Neural progenitor cell (in vitro differentiated cells): ENCODE data around the gene PEX12. TPM values are rescaled to one million over a fixed set of nuclear protein-coding genes. Genes with fewer than 3 reads are reported as not detected.

Source experiments
- DNase-seq: peaks from one replicate; pipeline ENCODE4 v3.0.0-alpha.2; 2016; ENCODE audit warnings: low spot score
- H2AFZ ChIP-seq: fragments of 200-600 bp; sonication (generic); replicated peaks from 2 replicates; pipeline ENCODE4 v1.6.1; 2016; ENCODE audit warnings: antibody characterized with exemption
- H3F3A ChIP-seq: fragments of 200-600 bp; sonication (generic); 2 replicates; pipeline ENCODE4 v1.6.1; 2016; ENCODE audit warnings: antibody characterized with exemption, low read depth
- H3K27ac ChIP-seq: fragments of 200-600 bp; sonication (generic); 2 replicates; pipeline ENCODE4 v1.5.1; 2016; ENCODE audit warnings: mild to moderate bottlenecking
- H3K27me3 ChIP-seq: fragments of 200-600 bp; sonication (generic); 2 replicates; pipeline ENCODE4 v1.6.1; 2016; ENCODE audit warnings: mild to moderate bottlenecking, moderate library complexity
- H3K36me3 ChIP-seq: fragments of 200-600 bp; sonication (generic); 2 replicates; pipeline ENCODE4 v1.5.1; 2016
- H3K4me1 ChIP-seq: fragments of 200-600 bp; sonication (generic); 2 replicates; pipeline ENCODE4 v1.6.1; 2016; ENCODE audit warnings: mixed run types
- H3K4me2 ChIP-seq: fragments of 200-600 bp; sonication (generic); 2 replicates; pipeline ENCODE4 v1.6.1; 2016
- H3K4me3 ChIP-seq: fragments of 200-600 bp; sonication (generic); 2 replicates; pipeline ENCODE4 v1.5.1; 2016
- H3K79me2 ChIP-seq: fragments of 200-600 bp; sonication (generic); 2 replicates; pipeline ENCODE4 v1.6.1; 2016; ENCODE audit warnings: low read depth
- H3K9ac ChIP-seq: fragments of 200-600 bp; sonication (generic); 2 replicates; pipeline ENCODE4 v1.6.1; 2016
- H3K9me3 ChIP-seq: fragments of 200-600 bp; sonication (generic); 2 replicates; pipeline ENCODE4 v1.5.1; 2016; ENCODE audit warnings: low read depth
- H4K20me1 ChIP-seq: fragments of 200-600 bp; sonication (generic); 2 replicates; pipeline ENCODE4 v1.6.1; 2016; ENCODE audit warnings: low read depth
- H3K27ac Mint-ChIP-seq: 3 replicates; pipeline ENCODE4 v1.8.0; 2021; ENCODE audit warnings: mixed read lengths
- H3K27me3 Mint-ChIP-seq: 2 replicates; pipeline ENCODE4 v1.8.0; 2022; ENCODE audit warnings: low read depth, mild to moderate bottlenecking, inconsistent platforms, moderate library complexity, mixed read lengths; ENCODE audit not compliant: insufficient read depth
- H3K36me3 Mint-ChIP-seq: 3 replicates; pipeline ENCODE4 v1.8.0; 2021; ENCODE audit warnings: mixed read lengths
- H3K4me1 Mint-ChIP-seq: 3 replicates; pipeline ENCODE4 v1.8.0; 2021; ENCODE audit warnings: mixed read lengths
- H3K4me3 Mint-ChIP-seq: 3 replicates; pipeline ENCODE4 v1.8.0; 2021; ENCODE audit warnings: mild to moderate bottlenecking, moderate library complexity, mixed read lengths
- H3K9me3 Mint-ChIP-seq: 3 replicates; pipeline ENCODE4 v1.8.0; 2020; ENCODE audit warnings: mixed read lengths
- EZH2 ChIP-seq: fragments of 200-600 bp; sonication (generic); IDR thresholded peaks from 2 replicates; pipeline ENCODE4 v1.6.1; 2017; ENCODE audit warnings: antibody characterized with exemption, mild to moderate bottlenecking, moderate library complexity
- EZH2phosphoT487 ChIP-seq: fragments of 200-600 bp; sonication (generic); IDR thresholded peaks from 2 replicates; pipeline ENCODE4 v1.6.1; 2017; ENCODE audit warnings: antibody characterized with exemption
- total RNA-seq: library from RNA; depleted of rRNA; stranded (reverse); fragments of >200 nt; gene quantifications from 2 replicates; pipeline ENCODE4 v1.2.3, GENCODE V29; 2015; ENCODE audit warnings: low replicate concordance
- TF ChIP-seq, protein P1 (sequence below): fragments of 200-600 bp; sonication (generic); IDR thresholded peaks from 2 replicates; pipeline ENCODE4 v1.5.1; 2017; ENCODE audit warnings: antibody characterized with exemption, mild to moderate bottlenecking

The PEX12 gene
- total RNA-seq, 1 donor from 2014 or later = 7.0 TPM

- DNase-seq = no peak
- Histone ChIP-seq H3K4me2 (no peak overlapping the region), H2AFZ (no peak overlapping the region), H3F3A (no peaks in the 10 kb centered on the region), H3K9ac (no peak overlapping the region), H4K20me1 (no peaks in the 10 kb centered on the region), H3K36me3 (no peaks in the 10 kb centered on the region), H3K27ac (no peak overlapping the region), H3K9me3 (no peaks in the 10 kb centered on the region), H3K4me3 (no peak overlapping the region), H3K79me2 (no peaks in the 10 kb centered on the region), H3K27me3 (peaks cover 60% of the 10 kb centered on the region), H3K4me1 (no peaks in the 10 kb centered on the region)
- Mint-ChIP-seq H3K9me3 (no peaks in the 10 kb centered on the region), H3K27me3 (peaks cover 8% of the 10 kb centered on the region), H3K27ac (no peak overlapping the region), H3K4me3 (no peak overlapping the region), H3K4me1 (no peaks in the 10 kb centered on the region), H3K36me3 (no peaks in the 10 kb centered on the region)
- TF ChIP-seq, protein P1, sequence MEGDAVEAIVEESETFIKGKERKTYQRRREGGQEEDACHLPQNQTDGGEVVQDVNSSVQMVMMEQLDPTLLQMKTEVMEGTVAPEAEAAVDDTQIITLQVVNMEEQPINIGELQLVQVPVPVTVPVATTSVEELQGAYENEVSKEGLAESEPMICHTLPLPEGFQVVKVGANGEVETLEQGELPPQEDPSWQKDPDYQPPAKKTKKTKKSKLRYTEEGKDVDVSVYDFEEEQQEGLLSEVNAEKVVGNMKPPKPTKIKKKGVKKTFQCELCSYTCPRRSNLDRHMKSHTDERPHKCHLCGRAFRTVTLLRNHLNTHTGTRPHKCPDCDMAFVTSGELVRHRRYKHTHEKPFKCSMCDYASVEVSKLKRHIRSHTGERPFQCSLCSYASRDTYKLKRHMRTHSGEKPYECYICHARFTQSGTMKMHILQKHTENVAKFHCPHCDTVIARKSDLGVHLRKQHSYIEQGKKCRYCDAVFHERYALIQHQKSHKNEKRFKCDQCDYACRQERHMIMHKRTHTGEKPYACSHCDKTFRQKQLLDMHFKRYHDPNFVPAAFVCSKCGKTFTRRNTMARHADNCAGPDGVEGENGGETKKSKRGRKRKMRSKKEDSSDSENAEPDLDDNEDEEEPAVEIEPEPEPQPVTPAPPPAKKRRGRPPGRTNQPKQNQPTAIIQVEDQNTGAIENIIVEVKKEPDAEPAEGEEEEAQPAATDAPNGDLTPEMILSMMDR = no peak
- TF ChIP-seq EZH2 = no peak
- TF ChIP-seq EZH2phosphoT487 = no peak
Measured at GRCh38 chr17:35543856-35544255, 34.5 kb downstream of the PEX12 start.

DNA sequence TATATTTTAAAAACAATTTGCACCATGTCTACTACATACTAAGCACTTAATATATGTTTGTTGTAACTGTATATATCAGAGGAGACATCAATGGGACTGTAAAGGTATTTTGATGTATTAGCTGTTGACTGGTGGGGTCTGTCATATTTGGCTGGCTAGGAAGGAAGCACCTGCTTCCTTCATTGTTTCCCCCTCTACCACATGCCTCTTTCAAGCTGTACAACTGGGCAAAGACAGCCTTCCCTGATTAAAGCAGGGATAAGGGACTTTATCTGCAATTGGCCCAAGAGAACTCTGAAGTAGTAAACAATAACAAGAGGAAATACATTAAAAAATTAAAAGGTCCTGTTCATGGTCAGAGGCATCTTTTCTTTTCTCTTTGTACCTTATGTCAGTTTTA, 35.4 kb downstream of the PEX12 start:
- no peaks in the 10 kb centered on the region for H3K79me2 ChIP-seq
- Mint-ChIP-seq H3K9me3 (no peaks in the 10 kb centered on the region), H3K36me3 (no peaks in the 10 kb centered on the region), H3K27me3 (peaks cover 8% of the 10 kb centered on the region), H3K27ac (no peak overlapping the region), H3K4me1 (no peaks in the 10 kb centered on the region), H3K4me3 (no peak overlapping the region)
- TF ChIP-seq EZH2phosphoT487 (no peak), EZH2 (no peak)
- TF ChIP-seq, protein P1 = no peak
- H4K20me1 ChIP-seq = no peaks in the 10 kb centered on the region
- peaks cover 51% of the 10 kb centered on the region for H3K27me3 ChIP-seq
- no peak for DNase-seq
- no peak overlapping the region for H3K4me2 ChIP-seq
- no peaks in the 10 kb centered on the region for H3F3A ChIP-seq
- H2AFZ ChIP-seq = no peak overlapping the region
- no peak overlapping the region for H3K27ac ChIP-seq
- no peak overlapping the region for H3K9ac ChIP-seq
- H3K36me3 ChIP-seq = no peaks in the 10 kb centered on the region
- no peak overlapping the region for H3K4me3 ChIP-seq
- H3K4me1 ChIP-seq = no peaks in the 10 kb centered on the region
- no peaks in the 10 kb centered on the region for H3K9me3 ChIP-seq

- Mint-ChIP-seq H3K4me3 (no peak overlapping the region), H3K27me3 (peaks cover 5% of the 10 kb centered on the region)
- H3K4me1 ChIP-seq = no peaks in the 10 kb centered on the region
Measured at GRCh38 chr17:35541434-35541833, 36.9 kb downstream of the PEX12 start.

More at GRCh38 chr17:35541434-35541833, 36.9 kb downstream of the PEX12 start:
- H3F3A ChIP-seq = no peaks in the 10 kb centered on the region
- H3K4me3 ChIP-seq = no peak overlapping the region
- no peak overlapping the region for H2AFZ ChIP-seq
- TF ChIP-seq EZH2phosphoT487 = no peak
- TF ChIP-seq, protein P1 = no peak
- no peak for TF ChIP-seq EZH2
- H3K9ac ChIP-seq = no peak overlapping the region
- H3K27me3 ChIP-seq = peaks cover 38% of the 10 kb centered on the region
- no peak overlapping the region for H3K4me2 ChIP-seq
- no peaks in the 10 kb centered on the region for H3K9me3 Mint-ChIP-seq
- no peak overlapping the region for H3K27ac ChIP-seq
- H4K20me1 ChIP-seq = no peaks in the 10 kb centered on the region
- no peak overlapping the region for H3K27ac Mint-ChIP-seq
- no peaks in the 10 kb centered on the region for H3K36me3 Mint-ChIP-seq
- DNase-seq = no peak
- no peaks in the 10 kb centered on the region for H3K79me2 ChIP-seq
- no peaks in the 10 kb centered on the region for H3K9me3 ChIP-seq
- H3K36me3 ChIP-seq = no peaks in the 10 kb centered on the region
- H3K4me1 Mint-ChIP-seq = no peaks in the 10 kb centered on the region
